HepG2 (cell line): ENCODE data around the gene CIROP. TPM values are rescaled to one million over a fixed set of nuclear protein-coding genes. Genes with fewer than 3 reads are reported as not detected.

ENCODE experiments used
- GFI1 ChIP-seq: sonication (generic); formaldehyde crosslinking; IDR thresholded peaks from 2 replicates; pipeline ENCODE4 v1.5.0; 2020; ENCODE audit warnings: missing genetic modification reagents, mild to moderate bottlenecking, borderline replicate concordance
- KAT8 ChIP-seq: IDR thresholded peaks from 2 replicates; pipeline ENCODE4 v1.6.1; 2016; ENCODE audit warnings: missing genetic modification reagents, missing compliant biosample characterization
- KMT2A ChIP-seq: sonication (generic); formaldehyde crosslinking; IDR thresholded peaks from 2 replicates; pipeline ENCODE4 v1.4.0; 2020; ENCODE audit warnings: missing genetic modification reagents
- REL ChIP-seq: sonication (generic); formaldehyde crosslinking; conservative IDR thresholded peaks from 2 replicates; pipeline ENCODE4 v1.8.0; 2022; ENCODE audit warnings: mild to moderate bottlenecking, missing genetic modification reagents, moderate library complexity
- SIN3A ChIP-seq: IDR thresholded peaks from 2 replicates; pipeline ENCODE4 v1.6.1; 2011; ENCODE audit warnings: low read depth, mild to moderate bottlenecking, control low read depth, low read length, borderline replicate concordance
- ZBTB21 ChIP-seq: sonication (generic); formaldehyde crosslinking; IDR thresholded peaks from 2 replicates; pipeline ENCODE4 v1.4.0; 2020; ENCODE audit warnings: missing genetic modification reagents
- ZFAT ChIP-seq: sonication (generic); formaldehyde crosslinking; conservative IDR thresholded peaks from 2 replicates; pipeline ENCODE4 v1.8.1; 2023; ENCODE audit warnings: missing genetic modification reagents, inconsistent platforms
- ZFY ChIP-seq: sonication (generic); formaldehyde crosslinking; IDR thresholded peaks from 2 replicates; pipeline ENCODE4 v1.4.0; 2020; ENCODE audit warnings: missing genetic modification reagents
- ZNF430 ChIP-seq: sonication (generic); formaldehyde crosslinking; IDR thresholded peaks from 2 replicates; pipeline ENCODE4 v1.9.0; 2021; ENCODE audit warnings: mild to moderate bottlenecking, missing genetic modification reagents
- ZNF607 ChIP-seq: sonication (generic); formaldehyde crosslinking; IDR thresholded peaks from 2 replicates; pipeline ENCODE4 v1.5.1; 2020; ENCODE audit warnings: missing genetic modification reagents, mild to moderate bottlenecking, borderline replicate concordance
- ZNF678 ChIP-seq: sonication (generic); formaldehyde crosslinking; IDR thresholded peaks from 2 replicates; pipeline ENCODE4 v1.4.0; 2020; ENCODE audit warnings: mild to moderate bottlenecking, missing genetic modification reagents
- ZNF781 ChIP-seq: sonication (generic); formaldehyde crosslinking; IDR thresholded peaks from 2 replicates; pipeline ENCODE4 v1.5.1; 2020; ENCODE audit warnings: borderline replicate concordance, mild to moderate bottlenecking, missing genetic modification reagents; ENCODE audit errors: not compliant biosample characterization
- ZNF879 ChIP-seq: sonication (generic); formaldehyde crosslinking; IDR thresholded peaks from 2 replicates; pipeline ENCODE4 v1.8.1; 2023; ENCODE audit warnings: missing genetic modification reagents
- polyA plus RNA-seq, 8 experiments: library from polyadenylated mRNA; depleted of rRNA in 3 of 8; stranded (reverse) in 7 of 8; unstranded in 1 of 8; fragments of >200 nt; fragmentation: Illumina TruSeq in 4 of 8; extraction: Trizol in 4 of 8; gene quantifications; 2 replicates each; pipeline versions ENCODE4 v1.2.1 to v1.2.3, GENCODE V29; 2011 to 2016; ENCODE audit warnings: low read depth in 4 of 8, missing spikeins in 1 of 8, mixed read lengths in 1 of 8; ENCODE audit not compliant: insufficient read depth in 1 of 8
- total RNA-seq, 5 experiments: library from RNA; depleted of rRNA; stranded (reverse); fragments of >200 nt; fragmentation: Illumina TruSeq; extraction: Trizol; gene quantifications; 2 replicates each; pipeline ENCODE4 v1.2.3, GENCODE V29; 2016; ENCODE audit warnings: low read depth in 1 of 5
- TF ChIP-seq, protein P1 (sequence below): sonication (generic); formaldehyde crosslinking; IDR thresholded peaks from 2 replicates; pipeline ENCODE4; 2020; ENCODE audit warnings: missing genetic modification reagents, mild to moderate bottlenecking, borderline replicate concordance
- TF ChIP-seq, protein P2 (sequence below), 2 experiments: sonication (generic) in 1 of 2; formaldehyde crosslinking in 1 of 2; IDR thresholded peaks; 2 replicates each; pipeline versions ENCODE4 v1.6.1 to v1.9.0; 2014 to 2022; ENCODE audit warnings: antibody characterized with exemption in 1 of 2, borderline replicate concordance in 1 of 2, inconsistent platforms in 1 of 2, low read depth in 1 of 2, missing genetic modification reagents in 1 of 2
- TF ChIP-seq, protein P3 (sequence below): sonication (generic); formaldehyde crosslinking; IDR thresholded peaks from 2 replicates; pipeline ENCODE4 v1.9.0; 2021; ENCODE audit warnings: missing genetic modification reagents, borderline replicate concordance
- TF ChIP-seq, protein P4 (sequence below): IDR thresholded peaks from 2 replicates; pipeline ENCODE4 v1.6.1; 2016

Gene CIROP
- total and polyA plus RNA-seq, 2 of the 13 experiments (the other 11 are each of a cell fraction or from before 2014, with no cell fraction given): 0.07 TPM; not detected in 1

DNA sequence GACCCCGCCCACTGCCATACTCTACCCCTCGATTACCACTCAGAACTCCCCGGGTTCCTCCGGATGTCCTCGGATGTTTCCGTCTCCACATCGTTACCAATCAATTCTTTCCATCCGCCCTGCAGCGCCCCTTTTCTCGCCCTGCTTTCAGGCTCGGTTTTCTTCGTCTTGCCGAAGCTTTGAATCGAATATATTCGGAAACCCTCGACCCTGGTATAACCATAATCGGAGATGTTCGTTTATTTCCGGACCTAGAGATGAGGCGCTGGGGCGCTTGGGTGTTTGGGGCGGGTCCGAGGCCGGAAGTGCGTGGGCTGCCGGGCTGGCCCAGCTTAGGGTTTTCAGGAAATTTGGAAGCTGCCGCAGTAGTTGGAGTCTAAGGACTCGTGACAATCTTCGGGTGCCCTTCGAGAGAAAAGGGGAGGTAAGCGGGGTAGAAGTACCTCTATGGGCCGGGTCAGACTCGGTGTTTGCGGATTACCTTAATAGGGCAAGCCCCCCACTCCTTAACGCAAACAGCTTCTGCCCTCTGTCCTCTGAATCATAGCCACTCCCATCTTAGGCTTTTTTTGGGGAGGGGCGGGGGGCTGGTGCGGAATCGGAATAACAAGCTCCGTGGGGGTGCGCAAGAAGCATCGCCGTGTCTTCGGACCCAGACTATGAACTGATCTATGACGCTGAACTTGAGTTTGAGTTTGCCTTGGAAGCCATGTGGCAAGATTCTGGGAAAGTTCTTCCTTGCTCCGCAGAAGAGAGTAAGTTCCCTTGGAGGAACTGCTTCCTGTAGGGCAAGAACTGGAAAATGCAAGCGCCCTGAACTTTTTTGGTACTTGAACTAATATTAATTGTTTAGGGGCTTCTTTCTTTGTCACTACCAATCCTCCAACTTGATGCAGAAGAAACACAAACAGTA is 9.3 kb downstream of the CIROP start, which contains the start of gene C14orf119 (continued):
- TF ChIP-seq, protein P1, sequence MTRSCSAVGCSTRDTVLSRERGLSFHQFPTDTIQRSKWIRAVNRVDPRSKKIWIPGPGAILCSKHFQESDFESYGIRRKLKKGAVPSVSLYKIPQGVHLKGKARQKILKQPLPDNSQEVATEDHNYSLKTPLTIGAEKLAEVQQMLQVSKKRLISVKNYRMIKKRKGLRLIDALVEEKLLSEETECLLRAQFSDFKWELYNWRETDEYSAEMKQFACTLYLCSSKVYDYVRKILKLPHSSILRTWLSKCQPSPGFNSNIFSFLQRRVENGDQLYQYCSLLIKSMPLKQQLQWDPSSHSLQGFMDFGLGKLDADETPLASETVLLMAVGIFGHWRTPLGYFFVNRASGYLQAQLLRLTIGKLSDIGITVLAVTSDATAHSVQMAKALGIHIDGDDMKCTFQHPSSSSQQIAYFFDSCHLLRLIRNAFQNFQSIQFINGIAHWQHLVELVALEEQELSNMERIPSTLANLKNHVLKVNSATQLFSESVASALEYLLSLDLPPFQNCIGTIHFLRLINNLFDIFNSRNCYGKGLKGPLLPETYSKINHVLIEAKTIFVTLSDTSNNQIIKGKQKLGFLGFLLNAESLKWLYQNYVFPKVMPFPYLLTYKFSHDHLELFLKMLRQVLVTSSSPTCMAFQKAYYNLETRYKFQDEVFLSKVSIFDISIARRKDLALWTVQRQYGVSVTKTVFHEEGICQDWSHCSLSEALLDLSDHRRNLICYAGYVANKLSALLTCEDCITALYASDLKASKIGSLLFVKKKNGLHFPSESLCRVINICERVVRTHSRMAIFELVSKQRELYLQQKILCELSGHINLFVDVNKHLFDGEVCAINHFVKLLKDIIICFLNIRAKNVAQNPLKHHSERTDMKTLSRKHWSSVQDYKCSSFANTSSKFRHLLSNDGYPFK (CRISPR knock-in tag): peak; percentile 90
- TF ChIP-seq ZNF678 (CRISPR knock-in tag) (no peak), ZBTB21 (peak; percentile 69), ZNF607 (peak; percentile 73), SIN3A (peak; percentile 93), KMT2A (CRISPR knock-in tag) (no peak; the same call in none of the 2 replicates), ZFAT (CRISPR knock-in tag) (no peak), REL (CRISPR knock-in tag) (no peak), ZFY (CRISPR knock-in tag) (peak; percentile 61; the same call in 1 of the 2 replicates), KAT8 (peak; percentile 91; the same call in 1 of the 2 replicates), GFI1 (no peak; the same call in 1 of the 2 replicates), ZNF781 (peak; percentile 65), ZNF430 (no peak), ZNF879 (CRISPR knock-in tag) (no peak; the same call in none of the 2 replicates)
- TF ChIP-seq, protein P2, sequence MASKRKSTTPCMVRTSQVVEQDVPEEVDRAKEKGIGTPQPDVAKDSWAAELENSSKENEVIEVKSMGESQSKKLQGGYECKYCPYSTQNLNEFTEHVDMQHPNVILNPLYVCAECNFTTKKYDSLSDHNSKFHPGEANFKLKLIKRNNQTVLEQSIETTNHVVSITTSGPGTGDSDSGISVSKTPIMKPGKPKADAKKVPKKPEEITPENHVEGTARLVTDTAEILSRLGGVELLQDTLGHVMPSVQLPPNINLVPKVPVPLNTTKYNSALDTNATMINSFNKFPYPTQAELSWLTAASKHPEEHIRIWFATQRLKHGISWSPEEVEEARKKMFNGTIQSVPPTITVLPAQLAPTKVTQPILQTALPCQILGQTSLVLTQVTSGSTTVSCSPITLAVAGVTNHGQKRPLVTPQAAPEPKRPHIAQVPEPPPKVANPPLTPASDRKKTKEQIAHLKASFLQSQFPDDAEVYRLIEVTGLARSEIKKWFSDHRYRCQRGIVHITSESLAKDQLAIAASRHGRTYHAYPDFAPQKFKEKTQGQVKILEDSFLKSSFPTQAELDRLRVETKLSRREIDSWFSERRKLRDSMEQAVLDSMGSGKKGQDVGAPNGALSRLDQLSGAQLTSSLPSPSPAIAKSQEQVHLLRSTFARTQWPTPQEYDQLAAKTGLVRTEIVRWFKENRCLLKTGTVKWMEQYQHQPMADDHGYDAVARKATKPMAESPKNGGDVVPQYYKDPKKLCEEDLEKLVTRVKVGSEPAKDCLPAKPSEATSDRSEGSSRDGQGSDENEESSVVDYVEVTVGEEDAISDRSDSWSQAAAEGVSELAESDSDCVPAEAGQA (IDR thresholded peaks at IDR 0.05; ENCODE audit: low read depth): peak; percentile 1; the same call in 1 of the 2 replicates
- TF ChIP-seq, protein P2 (CRISPR knock-in tag; IDR thresholded peaks at IDR 0.05; ENCODE audit: borderline replicate concordance): 0 out of 2 replicates have a peak, but pooled peaks have one; percentile 57
- TF ChIP-seq, protein P3, sequence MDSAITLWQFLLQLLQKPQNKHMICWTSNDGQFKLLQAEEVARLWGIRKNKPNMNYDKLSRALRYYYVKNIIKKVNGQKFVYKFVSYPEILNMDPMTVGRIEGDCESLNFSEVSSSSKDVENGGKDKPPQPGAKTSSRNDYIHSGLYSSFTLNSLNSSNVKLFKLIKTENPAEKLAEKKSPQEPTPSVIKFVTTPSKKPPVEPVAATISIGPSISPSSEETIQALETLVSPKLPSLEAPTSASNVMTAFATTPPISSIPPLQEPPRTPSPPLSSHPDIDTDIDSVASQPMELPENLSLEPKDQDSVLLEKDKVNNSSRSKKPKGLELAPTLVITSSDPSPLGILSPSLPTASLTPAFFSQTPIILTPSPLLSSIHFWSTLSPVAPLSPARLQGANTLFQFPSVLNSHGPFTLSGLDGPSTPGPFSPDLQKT: peak; percentile 95; the same call in 1 of the 2 replicates
- TF ChIP-seq, protein P4, sequence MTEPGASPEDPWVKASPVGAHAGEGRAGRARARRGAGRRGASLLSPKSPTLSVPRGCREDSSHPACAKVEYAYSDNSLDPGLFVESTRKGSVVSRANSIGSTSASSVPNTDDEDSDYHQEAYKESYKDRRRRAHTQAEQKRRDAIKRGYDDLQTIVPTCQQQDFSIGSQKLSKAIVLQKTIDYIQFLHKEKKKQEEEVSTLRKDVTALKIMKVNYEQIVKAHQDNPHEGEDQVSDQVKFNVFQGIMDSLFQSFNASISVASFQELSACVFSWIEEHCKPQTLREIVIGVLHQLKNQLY (CRISPR knock-in tag): peak; percentile 62; the same call in 1 of the 2 replicates
